Stimulated activated CD4-positive, alpha-beta T cell treated with anti-CD3 and anti-CD28 coated beads, TNF-alpha, amount 100 ng/mL, for 24 hours (primary cell): ENCODE results near the gene ANKRD18B.
"Not testable (repeated sequence)": the region's sequence is repeated elsewhere in the genome, so short reads cannot be mapped to it uniquely, and the experiment has no call there.

Source experiments
- DNase-seq, 3 experiments: peaks; one replicate each; pipeline ENCODE4 v3.0.0-alpha.2; 2020; ENCODE audit warnings: low read depth in 3 of 3

The ANKRD18B gene

GRCh38 chr9:33611358-33611757, 87.3 kb downstream of the ANKRD18B start:
- DNase-seq, result no peak

GRCh38 chr9:33612410-33612809, 88.4 kb downstream of the ANKRD18B start:
- not testable (repeated sequence) for DNase-seq

- DNase-seq, result no peak
These were observed 90.1 kb downstream of the ANKRD18B start for GRCh38 chr9:33614001-33614687.

DNA sequence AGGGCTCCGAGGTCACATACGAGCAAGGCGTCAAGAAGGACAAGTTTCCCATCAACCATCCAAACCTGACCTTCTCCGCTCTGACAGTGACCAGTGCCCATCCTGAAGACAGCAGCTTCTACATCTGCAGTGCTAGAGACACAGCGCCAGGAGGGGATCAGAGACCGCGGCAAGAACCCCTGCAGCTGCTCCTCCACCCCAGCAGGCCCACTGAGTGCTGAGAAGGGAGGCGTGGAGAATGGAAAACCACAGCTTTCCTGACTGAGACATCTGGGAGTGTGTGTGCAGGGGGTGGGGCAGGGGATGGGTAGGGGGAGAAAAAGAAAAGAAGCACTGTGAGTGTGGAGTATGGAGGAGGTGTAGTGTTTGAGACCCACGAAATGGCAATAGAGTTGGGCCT, 94.3 kb downstream of the ANKRD18B start:
- not testable (repeated sequence) for DNase-seq

DNA sequence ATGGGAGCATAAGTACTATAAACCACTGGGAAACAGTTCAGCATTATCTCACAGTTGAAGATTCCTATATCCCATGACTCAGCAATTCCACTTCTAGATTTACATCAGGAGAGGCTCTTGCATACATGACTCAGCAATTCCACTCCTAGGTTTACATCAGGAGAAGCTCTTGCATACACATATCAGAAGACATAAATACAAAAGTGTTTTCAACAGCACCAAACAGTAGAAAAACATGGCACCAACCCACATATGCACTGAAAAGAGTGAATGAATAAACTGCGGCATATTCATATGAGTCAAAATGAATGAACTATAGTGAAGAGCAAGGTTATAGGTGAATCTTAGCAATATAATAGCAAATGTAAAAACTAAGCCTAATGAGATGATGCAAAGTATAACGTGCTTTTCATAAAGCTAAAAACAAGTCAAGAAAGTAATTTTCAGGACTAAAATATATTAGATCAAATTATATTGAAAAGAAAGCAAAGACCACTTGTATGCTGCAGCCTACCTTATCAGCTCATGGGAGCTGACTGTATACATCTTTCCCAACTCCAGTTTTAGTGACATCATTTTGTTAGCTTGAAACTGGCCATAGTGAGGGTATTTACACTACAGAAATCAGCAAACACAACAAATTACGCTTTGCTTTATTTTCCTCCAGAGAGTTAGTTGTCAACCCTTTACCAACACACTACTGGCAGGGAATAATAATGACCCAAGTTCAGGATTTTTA, 95.8 kb downstream of the ANKRD18B start:
- no peak for DNase-seq

GRCh38 chr9:33620738-33621439, 96.8 kb downstream of the ANKRD18B start:
- DNase-seq, result no peak
